GM23338 (cell line): Measurements from ENCODE around the gene SMIM10L1. TPM values are rescaled to one million over a fixed set of nuclear protein-coding genes. Genes with fewer than 3 reads are reported as not detected.

ENCODE experiments used
- ATAC-seq: fragments of 200-7000 bp; cut with Tn5 transposase; 3 replicates; pipeline ENCODE4 v1.9.1; 2020
- DNase-seq: peaks from one replicate; pipeline ENCODE4 v3.0.0-alpha.2; 2015; ENCODE audit warnings: low spot score
- H2AFZ ChIP-seq: fragments of 200-600 bp; sonication (generic); 2 replicates; pipeline ENCODE4 v1.8.0; 2016; ENCODE audit warnings: antibody characterized with exemption, mild to moderate bottlenecking, moderate library complexity
- H3F3A ChIP-seq: fragments of 200-600 bp; sonication (generic); replicated peaks from 2 replicates; pipeline ENCODE4 v1.8.0; 2017; ENCODE audit warnings: antibody characterized with exemption, mixed run types, low read depth
- H3K27ac ChIP-seq: fragments of 200-600 bp; sonication (generic); 2 replicates; pipeline ENCODE4 v1.6.1; 2016; ENCODE audit warnings: low read depth
- H3K27me3 ChIP-seq: fragments of 200-600 bp; sonication (generic); 2 replicates; pipeline ENCODE4 v1.8.0; 2016; ENCODE audit warnings: mild to moderate bottlenecking, mixed run types, moderate library complexity; ENCODE audit not compliant: insufficient read depth
- H3K36me3 ChIP-seq: fragments of 200-600 bp; sonication (generic); 2 replicates; pipeline ENCODE4 v1.8.0; 2016; ENCODE audit warnings: mild to moderate bottlenecking; ENCODE audit not compliant: insufficient read depth
- H3K4me1 ChIP-seq: fragments of 200-600 bp; sonication (generic); 2 replicates; pipeline ENCODE4 v1.8.0; 2016; ENCODE audit warnings: mild to moderate bottlenecking, moderate library complexity; ENCODE audit not compliant: insufficient read depth
- H3K4me2 ChIP-seq: fragments of 200-600 bp; sonication (generic); 2 replicates; pipeline ENCODE4 v1.7.1; 2017; ENCODE audit warnings: mixed run types
- H3K4me3 ChIP-seq: fragments of 200-600 bp; sonication (generic); 2 replicates; pipeline ENCODE4 v1.6.1; 2016; ENCODE audit warnings: mixed run types
- H3K79me2 ChIP-seq: fragments of 200-600 bp; sonication (generic); replicated peaks from 2 replicates; pipeline ENCODE4 v1.8.0; 2017; ENCODE audit warnings: mild to moderate bottlenecking; ENCODE audit not compliant: insufficient read depth
- H3K9me2 ChIP-seq: fragments of 200-600 bp; sonication (generic); 2 replicates; pipeline ENCODE4 v1.8.0; 2017; ENCODE audit not compliant: insufficient read depth
- H4K20me1 ChIP-seq: fragments of 200-600 bp; sonication (generic); replicated peaks from 2 replicates; pipeline ENCODE4 v1.8.0; 2017; ENCODE audit warnings: mild to moderate bottlenecking; ENCODE audit not compliant: insufficient read depth
- H3K27ac Mint-ChIP-seq: 2 replicates; pipeline ENCODE4 v1.8.0; 2020; ENCODE audit warnings: inconsistent platforms, mild to moderate bottlenecking, moderate library complexity, mixed read lengths
- H3K27me3 Mint-ChIP-seq: 3 replicates; pipeline ENCODE4 v1.8.0; 2022; ENCODE audit warnings: low read depth, mild to moderate bottlenecking, moderate library complexity, mixed read lengths, inconsistent platforms; ENCODE audit not compliant: insufficient read depth, poor library complexity
- H3K36me3 Mint-ChIP-seq: 3 replicates; pipeline ENCODE4 v1.8.0; 2021; ENCODE audit warnings: low read depth, mild to moderate bottlenecking, inconsistent platforms, moderate library complexity, mixed read lengths
- H3K4me1 Mint-ChIP-seq: 3 replicates; pipeline ENCODE4 v1.8.0; 2020; ENCODE audit warnings: mild to moderate bottlenecking, inconsistent platforms, mixed read lengths
- H3K4me3 Mint-ChIP-seq: 3 replicates; pipeline ENCODE4 v1.8.0; 2021; ENCODE audit warnings: moderate library complexity, mild to moderate bottlenecking, inconsistent platforms, mixed read lengths
- H3K9me3 Mint-ChIP-seq: 3 replicates; pipeline ENCODE4 v1.8.0; 2020; ENCODE audit warnings: moderate library complexity, mild to moderate bottlenecking, inconsistent platforms, mixed read lengths
- CREB1 ChIP-seq: fragments of 250-450 bp; sonication (Bioruptor Pico); IDR thresholded peaks from 2 replicates; pipeline ENCODE4 v1.5.0; 2020; ENCODE audit warnings: low read depth, mild to moderate bottlenecking, moderate library complexity
- CTCF ChIP-seq, 2 experiments: fragments of 200-600 bp in 1 of 2; sonication (generic) in 1 of 2; conservative IDR thresholded peaks; 2 replicates each; pipeline versions ENCODE4 v1.5.1 to v1.6.1; 2016 to 2017; ENCODE audit warnings: antibody characterized with exemption in 2 of 2, low read depth in 2 of 2, mild to moderate bottlenecking in 2 of 2, moderate library complexity in 1 of 2
- ETS1 ChIP-seq: IDR thresholded peaks from 2 replicates; pipeline ENCODE4 v1.6.1; 2016; ENCODE audit warnings: antibody characterized with exemption
- STAT1 ChIP-seq: IDR thresholded peaks from one replicate; pipeline ENCODE4 v1.6.1; 2016; ENCODE audit warnings: antibody characterized with exemption; ENCODE audit not compliant: unreplicated experiment
- ZNF114 ChIP-seq: fragments of 250-450 bp; sonication (Bioruptor Pico); IDR thresholded peaks from 2 replicates; pipeline ENCODE4 v1.5.0; 2020; ENCODE audit warnings: mild to moderate bottlenecking, moderate library complexity
- polyA plus RNA-seq: library from polyadenylated mRNA; unstranded; fragments of >200 nt; fragmentation: Nextera tagmentation; extraction: Ambion mirVana; gene quantifications from 2 replicates; pipeline ENCODE4 v1.2.1, GENCODE V29; 2016
- total RNA-seq: library from RNA; depleted of rRNA; stranded (reverse); fragments of >200 nt; shearing (Covaris generic); gene quantifications from 2 replicates; pipeline ENCODE4 v1.2.3, GENCODE V29; 2014
- TF ChIP-seq, protein P1 (sequence below): fragments of 250-450 bp; sonication (Bioruptor Pico); IDR thresholded peaks from 2 replicates; pipeline ENCODE4 v1.5.0; 2020; ENCODE audit warnings: mild to moderate bottlenecking, moderate library complexity

Gene SMIM10L1
- total and polyA plus RNA-seq, 2 experiments from 2014 or later = 9.3 to 22.0 TPM

GRCh38 chr12:11133162-11133561 is 37.8 kb upstream of the SMIM10L1 start:
- Mint-ChIP-seq H3K4me1 (0 out of 3 replicates have a peak, but pooled peaks cover 3% of the 10 kb centered on the region), H3K27ac (no peak overlapping the region), H3K9me3 (no peaks in the 10 kb centered on the region), H3K36me3 (peaks cover 16% of the 10 kb centered on the region), H3K4me3 (no peak overlapping the region), H3K27me3 (no peaks in the 10 kb centered on the region)
- Histone ChIP-seq H4K20me1 (peaks cover 4% of the 10 kb centered on the region), H3K4me3 (no peak overlapping the region), H3K4me2 (no peak overlapping the region), H3K27ac (no peak overlapping the region), H3K27me3 (no peaks in the 10 kb centered on the region), H3K36me3 (no peaks in the 10 kb centered on the region; the same call in 1 of the 2 replicates), H3K79me2 (peaks cover 87% of the 10 kb centered on the region), H2AFZ (no peak overlapping the region), H3F3A (no peaks in the 10 kb centered on the region), H3K4me1 (no peaks in the 10 kb centered on the region), H3K9me2 (no peaks in the 10 kb centered on the region)
- TF ChIP-seq CREB1 (CRISPR knock-in tag) = no peak
- DNase-seq (no peak), ATAC-seq (no peak)

DNA sequence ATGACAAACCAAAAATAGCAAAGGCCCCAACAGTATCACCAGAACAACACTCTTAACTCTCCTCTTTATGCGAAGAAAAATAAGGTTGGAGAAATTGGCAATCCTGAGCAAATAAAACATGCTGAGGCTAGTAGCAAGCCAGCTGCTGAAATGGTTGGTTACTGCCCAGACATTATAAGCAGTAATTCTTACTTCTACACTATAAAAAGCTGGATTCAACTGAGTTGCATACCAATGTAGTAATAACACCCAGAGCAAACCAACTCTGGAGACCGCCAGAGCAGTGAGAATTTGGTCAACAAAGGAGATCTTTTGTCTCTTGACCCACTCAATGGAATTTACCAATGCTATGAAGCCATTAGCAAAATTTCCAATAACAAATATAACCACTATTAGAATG is 37.2 kb upstream of the SMIM10L1 start:
- H3K4me2 ChIP-seq = no peak overlapping the region
- H3K27ac Mint-ChIP-seq = no peak overlapping the region

More for the DNA sequence above, 37.2 kb upstream of the SMIM10L1 start:
- no peaks in the 10 kb centered on the region for H3K36me3 ChIP-seq
- 0 out of 3 replicates have a peak, but pooled peaks cover 3% of the 10 kb centered on the region for H3K4me1 Mint-ChIP-seq
- peaks cover 9% of the 10 kb centered on the region for H3K36me3 Mint-ChIP-seq
- H3K27ac ChIP-seq = no peak overlapping the region
- no peak for TF ChIP-seq CREB1 (CRISPR knock-in tag)
- no peak for TF ChIP-seq ZNF114
- TF ChIP-seq, protein P1, sequence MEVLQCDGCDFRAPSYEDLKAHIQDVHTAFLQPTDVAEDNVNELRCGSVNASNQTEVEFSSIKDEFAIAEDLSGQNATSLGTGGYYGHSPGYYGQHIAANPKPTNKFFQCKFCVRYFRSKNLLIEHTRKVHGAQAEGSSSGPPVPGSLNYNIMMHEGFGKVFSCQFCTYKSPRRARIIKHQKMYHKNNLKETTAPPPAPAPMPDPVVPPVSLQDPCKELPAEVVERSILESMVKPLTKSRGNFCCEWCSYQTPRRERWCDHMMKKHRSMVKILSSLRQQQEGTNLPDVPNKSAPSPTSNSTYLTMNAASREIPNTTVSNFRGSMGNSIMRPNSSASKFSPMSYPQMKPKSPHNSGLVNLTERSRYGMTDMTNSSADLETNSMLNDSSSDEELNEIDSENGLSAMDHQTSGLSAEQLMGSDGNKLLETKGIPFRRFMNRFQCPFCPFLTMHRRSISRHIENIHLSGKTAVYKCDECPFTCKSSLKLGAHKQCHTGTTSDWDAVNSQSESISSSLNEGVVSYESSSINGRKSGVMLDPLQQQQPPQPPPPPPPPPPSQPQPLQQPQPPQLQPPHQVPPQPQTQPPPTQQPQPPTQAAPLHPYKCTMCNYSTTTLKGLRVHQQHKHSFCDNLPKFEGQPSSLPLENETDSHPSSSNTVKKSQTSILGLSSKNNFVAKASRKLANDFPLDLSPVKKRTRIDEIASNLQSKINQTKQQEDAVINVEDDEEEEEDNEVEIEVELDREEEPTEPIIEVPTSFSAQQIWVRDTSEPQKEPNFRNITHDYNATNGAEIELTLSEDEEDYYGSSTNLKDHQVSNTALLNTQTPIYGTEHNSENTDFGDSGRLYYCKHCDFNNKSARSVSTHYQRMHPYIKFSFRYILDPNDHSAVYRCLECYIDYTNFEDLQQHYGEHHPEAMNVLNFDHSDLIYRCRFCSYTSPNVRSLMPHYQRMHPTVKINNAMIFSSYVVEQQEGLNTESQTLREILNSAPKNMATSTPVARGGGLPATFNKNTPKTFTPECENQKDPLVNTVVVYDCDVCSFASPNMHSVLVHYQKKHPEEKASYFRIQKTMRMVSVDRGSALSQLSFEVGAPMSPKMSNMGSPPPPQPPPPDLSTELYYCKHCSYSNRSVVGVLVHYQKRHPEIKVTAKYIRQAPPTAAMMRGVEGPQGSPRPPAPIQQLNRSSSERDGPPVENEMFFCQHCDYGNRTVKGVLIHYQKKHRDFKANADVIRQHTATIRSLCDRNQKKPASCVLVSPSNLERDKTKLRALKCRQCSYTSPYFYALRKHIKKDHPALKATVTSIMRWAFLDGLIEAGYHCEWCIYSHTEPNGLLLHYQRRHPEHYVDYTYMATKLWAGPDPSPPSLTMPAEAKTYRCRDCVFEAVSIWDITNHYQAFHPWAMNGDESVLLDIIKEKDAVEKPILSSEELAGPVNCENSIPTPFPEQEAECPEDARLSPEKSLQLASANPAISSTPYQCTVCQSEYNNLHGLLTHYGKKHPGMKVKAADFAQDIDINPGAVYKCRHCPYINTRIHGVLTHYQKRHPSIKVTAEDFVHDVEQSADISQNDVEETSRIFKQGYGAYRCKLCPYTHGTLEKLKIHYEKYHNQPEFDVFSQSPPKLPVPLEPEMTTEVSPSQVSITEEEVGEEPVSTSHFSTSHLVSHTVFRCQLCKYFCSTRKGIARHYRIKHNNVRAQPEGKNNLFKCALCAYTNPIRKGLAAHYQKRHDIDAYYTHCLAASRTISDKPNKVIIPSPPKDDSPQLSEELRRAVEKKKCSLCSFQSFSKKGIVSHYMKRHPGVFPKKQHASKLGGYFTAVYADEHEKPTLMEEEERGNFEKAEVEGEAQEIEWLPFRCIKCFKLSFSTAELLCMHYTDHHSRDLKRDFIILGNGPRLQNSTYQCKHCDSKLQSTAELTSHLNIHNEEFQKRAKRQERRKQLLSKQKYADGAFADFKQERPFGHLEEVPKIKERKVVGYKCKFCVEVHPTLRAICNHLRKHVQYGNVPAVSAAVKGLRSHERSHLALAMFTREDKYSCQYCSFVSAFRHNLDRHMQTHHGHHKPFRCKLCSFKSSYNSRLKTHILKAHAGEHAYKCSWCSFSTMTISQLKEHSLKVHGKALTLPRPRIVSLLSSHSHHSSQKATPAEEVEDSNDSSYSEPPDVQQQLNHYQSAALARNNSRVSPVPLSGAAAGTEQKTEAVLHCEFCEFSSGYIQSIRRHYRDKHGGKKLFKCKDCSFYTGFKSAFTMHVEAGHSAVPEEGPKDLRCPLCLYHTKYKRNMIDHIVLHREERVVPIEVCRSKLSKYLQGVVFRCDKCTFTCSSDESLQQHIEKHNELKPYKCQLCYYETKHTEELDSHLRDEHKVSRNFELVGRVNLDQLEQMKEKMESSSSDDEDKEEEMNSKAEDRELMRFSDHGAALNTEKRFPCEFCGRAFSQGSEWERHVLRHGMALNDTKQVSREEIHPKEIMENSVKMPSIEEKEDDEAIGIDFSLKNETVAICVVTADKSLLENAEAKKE (CRISPR knock-in tag) = no peak
- TF ChIP-seq STAT1 = no peak
- no peak for TF ChIP-seq ETS1
- no peak for TF ChIP-seq CTCF (conservative IDR thresholded peaks at IDR 0.05; ENCODE audit: low read depth in 2 of 2)
- no peaks in the 10 kb centered on the region for H3K9me3 Mint-ChIP-seq
- no peak overlapping the region for H3K4me3 Mint-ChIP-seq
- H3K27me3 ChIP-seq = no peaks in the 10 kb centered on the region
- H3K4me3 ChIP-seq = no peak overlapping the region
- peaks cover 87% of the 10 kb centered on the region for H3K79me2 ChIP-seq
- no peak overlapping the region for H2AFZ ChIP-seq
- no peaks in the 10 kb centered on the region for H3K27me3 Mint-ChIP-seq
- ATAC-seq = no peak
- H4K20me1 ChIP-seq = peaks cover 4% of the 10 kb centered on the region
- H3K4me1 ChIP-seq = no peaks in the 10 kb centered on the region
- no peaks in the 10 kb centered on the region for H3K9me2 ChIP-seq
- no peaks in the 10 kb centered on the region for H3F3A ChIP-seq
- DNase-seq = no peak
